GM19035 (cell line): ENCODE data around the gene CAPN12.

ENCODE experiments used
- ATAC-seq: cut with Tn5 transposase; IDR thresholded peaks from one replicate; pipeline ENCODE4 v1.9.1; 2021; ENCODE audit not compliant: unreplicated experiment

Gene CAPN12

DNA sequence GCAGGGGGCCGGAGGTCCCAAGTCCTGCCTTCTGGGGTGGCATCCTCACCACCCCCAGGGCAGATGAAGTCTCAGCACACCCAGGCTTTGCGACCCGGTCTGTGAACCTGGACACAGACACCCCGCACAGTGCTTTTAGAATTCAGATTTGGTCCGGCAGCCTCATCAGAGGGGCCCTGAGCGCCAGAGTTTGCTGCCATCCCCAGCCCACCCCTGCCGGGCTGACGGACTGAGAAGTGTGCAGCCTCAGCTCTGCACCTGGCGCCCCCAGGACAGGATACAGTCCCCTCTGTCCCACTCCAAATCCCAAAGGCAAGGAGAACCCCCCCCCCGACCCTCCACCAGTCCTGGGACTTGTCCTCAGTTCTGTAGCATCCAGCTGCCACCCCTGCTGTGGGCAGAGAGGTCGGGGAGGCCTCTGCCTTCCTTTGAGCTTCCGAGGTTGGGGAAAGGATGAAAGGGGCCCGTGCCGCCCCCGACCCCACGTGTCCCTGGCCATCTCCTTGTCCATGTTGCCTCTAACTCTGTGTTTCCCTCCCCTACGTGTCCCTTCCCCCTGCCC, 16.9 kb downstream of the CAPN12 start:
- ATAC-seq: no peak

DNA sequence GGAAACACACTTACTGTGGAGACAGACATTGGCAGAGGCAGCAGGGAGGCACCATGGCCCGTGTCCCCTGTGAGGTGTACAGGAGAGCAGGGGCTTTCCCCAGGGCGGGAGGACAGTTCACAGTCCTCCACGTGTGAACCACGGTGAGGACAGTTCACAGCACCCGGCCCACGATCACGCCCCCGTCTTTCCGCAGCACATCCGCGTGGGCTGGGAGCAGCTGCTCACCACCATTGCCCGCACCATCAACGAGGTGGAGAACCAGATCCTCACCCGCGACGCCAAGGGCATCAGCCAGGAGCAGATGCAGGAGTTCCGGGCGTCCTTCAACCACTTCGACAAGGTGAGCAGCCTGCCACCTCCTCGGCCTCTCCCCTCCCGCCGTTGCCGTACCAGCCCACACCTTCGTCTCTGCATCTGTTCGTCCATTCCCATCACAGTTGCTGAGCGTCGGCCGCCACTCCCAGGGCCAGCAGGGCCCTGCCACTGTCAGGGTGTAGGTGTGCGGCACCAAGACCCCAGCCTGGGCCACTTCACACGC, 17.4 kb downstream of the CAPN12 start:
- no peak for ATAC-seq

DNA sequence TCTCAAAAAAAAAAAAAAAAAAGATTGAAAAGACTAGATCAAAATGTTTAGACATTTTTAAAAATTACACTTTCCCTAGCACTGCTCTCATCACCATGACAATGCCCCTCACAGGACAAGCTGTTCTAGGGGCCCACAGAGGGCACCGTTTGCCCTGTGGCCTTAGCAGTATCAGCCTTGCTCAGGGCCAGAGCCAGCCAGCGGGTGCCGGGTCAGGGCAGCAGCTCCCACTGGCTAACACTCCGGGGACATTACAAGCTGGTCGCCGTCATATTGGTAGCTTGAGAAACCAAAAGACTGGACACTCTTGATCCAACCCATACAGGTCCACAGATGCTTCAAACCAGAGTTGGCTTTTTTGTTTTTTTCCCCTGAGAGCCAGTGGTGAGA, 18.0 kb downstream of the CAPN12 start:
- ATAC-seq: no peak

DNA sequence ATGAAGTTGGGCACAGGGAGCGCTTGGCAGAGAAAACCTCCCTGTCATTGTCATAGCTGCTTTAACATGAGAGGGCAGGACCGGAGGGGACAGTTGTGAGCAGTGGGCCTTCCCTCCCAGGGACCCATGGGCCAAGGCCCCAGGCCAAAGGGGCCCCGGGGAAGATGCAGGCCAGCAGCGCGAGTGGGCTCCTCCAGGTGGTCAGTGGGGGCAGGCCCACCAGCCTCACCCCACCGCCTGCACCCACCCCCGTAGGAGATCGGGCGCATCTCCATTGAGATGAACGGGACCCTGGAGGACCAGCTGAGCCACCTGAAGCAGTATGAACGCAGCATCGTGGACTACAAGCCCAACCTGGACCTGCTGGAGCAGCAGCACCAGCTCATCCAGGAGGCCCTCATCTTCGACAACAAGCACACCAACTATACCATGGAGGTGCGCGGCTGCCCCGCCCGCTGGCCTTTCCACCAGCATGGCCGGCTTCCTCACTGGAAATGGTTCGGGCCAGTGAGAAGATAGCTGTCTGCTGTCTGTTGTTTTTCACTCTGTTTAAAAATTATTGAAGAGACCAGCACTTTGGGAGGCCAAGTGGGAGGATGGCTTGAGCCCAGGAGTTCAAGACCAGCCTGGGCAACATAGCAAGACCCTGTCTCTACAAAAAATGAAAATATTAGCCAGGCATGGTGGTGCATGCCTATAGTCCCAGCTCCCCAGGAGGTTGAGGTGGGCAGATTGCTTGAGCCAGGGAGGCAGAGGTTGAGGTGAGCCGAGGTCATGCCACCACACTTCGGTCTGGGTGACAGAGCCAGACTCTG, 18.6 kb downstream of the CAPN12 start:
- no peak for ATAC-seq

DNA sequence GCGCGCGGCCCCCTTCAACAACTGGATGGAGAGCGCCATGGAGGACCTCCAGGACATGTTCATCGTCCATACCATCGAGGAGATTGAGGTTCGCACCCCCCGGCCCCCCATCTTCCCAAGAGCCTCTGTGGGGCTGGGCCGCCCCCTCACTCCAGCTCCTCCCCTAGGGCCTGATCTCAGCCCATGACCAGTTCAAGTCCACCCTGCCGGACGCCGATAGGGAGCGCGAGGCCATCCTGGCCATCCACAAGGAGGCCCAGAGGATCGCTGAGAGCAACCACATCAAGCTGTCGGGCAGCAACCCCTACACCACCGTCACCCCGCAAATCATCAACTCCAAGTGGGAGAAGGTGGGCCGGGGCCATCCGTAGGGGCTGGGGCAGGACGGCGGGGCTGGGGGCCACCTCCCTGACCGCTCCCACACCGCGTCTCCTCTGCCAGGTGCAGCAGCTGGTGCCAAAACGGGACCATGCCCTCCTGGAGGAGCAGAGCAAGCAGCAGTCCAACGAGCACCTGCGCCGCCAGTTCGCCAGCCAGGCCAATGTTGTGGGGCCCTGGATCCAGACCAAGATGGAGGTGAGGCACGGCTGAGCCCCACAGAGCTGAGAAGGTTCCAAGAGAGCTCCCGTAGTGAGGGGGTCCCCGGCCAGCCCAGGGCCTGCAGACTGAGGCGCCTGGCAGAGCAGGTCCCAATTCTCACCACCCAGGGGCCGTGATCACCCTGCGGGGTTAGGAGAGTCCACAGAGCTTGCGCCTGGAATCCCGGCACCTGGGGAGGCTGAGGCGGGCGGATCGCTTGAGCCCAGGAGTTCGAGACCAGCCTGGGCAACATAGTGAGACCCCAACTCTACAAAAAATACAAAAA, 20.1 kb downstream of the CAPN12 start:
- ATAC-seq: no peak

DNA sequence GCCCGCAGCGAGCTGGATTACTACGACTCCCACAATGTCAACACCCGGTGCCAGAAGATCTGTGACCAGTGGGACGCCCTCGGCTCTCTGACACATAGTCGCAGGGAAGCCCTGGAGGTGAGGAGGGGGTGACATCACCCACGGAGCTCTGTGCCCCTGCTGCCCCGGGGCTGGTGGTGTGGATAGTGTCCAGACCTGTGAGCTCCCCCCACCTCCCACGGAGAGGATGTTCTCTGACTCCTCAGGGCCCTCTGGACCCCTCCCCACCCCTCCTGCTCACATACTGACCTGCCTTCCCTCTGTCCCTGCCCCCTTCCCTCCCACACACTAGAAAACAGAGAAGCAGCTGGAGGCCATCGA, 20.7 kb downstream of the CAPN12 start:
- no peak for ATAC-seq

DNA sequence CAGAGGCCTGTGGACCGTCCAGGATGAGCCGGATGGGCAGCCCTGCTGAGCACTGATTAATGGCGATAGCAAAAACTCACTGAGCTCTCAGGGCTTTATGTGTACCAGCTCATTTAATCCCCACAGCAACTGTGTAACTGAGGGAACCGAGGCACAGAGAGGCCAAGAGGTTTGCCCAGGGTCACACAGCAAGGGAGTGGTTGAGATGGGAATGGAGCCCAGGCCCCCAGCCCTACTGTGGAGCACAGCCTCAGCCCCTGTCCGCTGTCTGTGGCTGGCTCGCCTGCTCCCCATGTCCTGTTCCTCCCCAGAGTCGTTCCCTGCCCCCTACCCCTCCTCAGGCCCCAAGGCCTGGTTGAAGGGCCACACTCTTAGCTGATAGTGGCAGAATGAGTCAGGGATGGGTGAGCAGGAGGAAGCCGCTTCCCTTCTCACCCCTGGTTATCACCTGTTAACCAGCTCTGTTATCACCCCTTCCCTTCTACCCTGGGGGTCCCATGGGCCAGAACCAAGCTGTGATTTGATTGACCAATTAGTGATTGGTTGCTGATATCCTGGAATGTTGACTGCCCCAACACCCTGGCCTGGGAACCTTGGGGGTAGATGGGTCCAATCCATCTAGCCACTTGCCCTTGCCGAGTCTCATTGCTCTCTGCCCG, 21.2 kb downstream of the CAPN12 start:
- ATAC-seq: no peak

DNA sequence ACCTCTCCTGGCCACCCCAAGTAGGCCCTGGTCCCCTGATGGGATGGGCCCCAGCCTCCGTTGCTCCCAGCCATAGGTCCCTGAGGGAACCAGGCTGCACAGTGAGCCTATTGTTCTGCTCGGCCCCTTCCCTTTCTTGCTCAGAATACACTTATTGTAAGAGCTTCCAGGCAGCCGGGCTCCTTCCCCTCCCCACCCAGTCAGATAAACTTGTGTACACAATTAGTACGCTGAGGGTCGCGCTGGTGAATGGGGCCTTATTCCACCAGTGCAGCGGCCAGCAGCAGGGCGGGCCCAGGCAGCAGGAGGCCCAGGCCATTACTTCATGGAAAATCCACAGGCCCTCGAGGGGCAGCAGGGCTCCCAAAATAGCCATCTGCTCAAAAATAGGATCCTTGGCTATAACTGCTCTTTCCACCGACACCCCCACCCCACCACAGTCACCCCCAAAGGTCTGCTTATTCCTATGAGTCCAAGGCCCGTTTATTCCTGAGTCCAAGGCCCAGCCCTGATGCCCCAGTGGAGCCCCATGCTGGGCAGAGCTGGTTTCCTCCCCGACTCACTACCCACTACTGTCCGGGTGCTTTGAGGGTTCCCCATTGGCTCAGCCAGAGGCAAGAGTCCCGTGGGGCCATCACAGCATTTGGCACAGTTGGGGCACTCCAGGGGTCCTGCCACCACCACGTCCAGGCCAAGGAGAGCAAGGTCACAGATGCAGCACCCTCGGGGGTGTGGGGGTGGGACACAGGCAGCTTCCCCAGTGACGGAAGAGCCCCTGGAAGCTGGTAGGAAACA, 22.1 kb downstream of the CAPN12 start:
- no peak for ATAC-seq

DNA sequence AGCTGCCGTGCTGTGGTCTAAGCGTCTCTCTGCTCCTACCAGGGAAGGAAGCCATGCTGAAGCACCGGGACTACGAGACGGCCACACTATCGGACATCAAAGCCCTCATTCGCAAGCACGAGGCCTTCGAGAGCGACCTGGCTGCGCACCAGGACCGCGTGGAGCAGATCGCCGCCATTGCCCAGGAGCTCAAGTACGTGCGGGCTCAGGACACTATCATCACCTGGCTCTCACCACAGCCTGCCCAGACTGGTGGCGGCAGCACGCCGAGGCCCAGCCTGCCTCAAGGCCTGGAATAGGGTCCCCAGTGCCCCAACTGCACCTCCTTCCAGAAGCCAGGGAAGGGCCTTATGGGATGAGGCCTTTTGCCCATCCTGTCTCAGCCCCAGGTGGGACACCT, 22.8 kb downstream of the CAPN12 start:
- no peak for ATAC-seq

DNA sequence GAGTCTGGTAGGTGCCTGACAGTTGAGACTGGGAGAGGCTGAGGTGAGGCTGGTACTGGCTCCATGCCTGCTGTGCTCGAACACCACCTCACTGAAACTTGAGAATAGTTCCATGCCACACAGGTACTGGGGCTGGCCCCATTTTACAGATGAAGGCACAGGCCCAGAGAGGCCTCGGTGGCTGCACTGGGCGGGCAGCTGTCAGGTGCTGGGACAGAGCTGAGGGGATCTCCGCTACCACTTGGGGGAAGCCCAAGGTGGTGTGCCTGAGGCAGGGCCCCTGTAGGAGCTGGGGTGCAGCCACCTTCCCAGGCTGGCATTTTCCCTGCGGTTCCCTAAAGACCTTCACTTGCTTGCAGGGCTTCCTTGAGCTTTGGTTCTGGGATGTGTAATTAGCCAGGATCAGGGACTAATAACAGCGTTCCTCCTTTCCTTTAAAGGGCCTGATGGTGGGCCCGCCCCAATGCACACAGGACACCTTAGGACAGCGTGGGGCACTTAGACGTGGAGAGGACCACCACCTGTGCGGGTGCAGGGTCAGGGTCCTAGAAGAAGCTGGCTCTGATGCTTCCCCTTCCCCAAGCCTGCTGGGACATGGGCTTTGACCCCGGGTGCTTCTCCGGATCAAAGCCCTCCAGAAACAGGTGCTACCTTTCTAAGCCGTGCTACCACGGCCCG, 23.6 kb downstream of the CAPN12 start:
- ATAC-seq: no peak

DNA sequence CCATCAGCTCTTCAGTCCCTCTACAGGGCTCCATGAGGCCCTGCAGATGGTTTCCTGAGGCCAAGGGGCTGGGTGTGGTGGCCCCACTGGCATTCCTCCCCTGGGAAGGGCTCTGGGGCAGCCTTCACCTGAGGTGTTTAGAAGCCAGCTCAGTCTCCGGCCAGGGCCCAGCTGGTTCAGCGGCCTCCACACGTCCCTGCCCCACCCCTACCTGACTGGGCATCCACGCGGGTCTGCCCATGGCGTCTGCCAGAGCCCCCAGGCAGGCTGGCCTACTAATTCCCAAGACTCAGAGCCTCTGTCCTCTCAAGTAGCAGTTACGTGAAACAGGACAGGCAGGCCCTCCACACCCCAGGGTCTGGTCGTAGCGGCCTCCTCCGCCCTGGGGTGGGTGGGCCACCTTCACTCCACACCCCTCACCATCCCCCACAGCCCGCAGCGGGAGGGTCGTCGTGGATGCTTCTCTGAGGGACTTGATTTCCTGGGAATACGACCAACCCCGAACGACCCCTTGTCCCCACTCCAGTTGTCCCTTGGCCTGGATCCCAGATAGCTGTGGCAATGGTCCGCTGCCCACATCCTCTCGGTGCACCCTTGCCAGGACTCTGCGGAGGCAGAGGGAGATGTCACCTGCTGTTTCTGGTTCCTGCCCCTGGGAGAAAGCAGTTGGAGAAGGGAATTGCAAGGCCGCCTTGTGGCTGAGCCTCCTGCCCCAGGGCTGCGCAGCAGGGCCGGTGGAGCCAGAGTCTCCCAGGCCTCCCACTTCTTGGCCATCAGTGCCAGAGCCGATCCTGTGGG, 24.3 kb downstream of the CAPN12 start:
- ATAC-seq: no peak

DNA sequence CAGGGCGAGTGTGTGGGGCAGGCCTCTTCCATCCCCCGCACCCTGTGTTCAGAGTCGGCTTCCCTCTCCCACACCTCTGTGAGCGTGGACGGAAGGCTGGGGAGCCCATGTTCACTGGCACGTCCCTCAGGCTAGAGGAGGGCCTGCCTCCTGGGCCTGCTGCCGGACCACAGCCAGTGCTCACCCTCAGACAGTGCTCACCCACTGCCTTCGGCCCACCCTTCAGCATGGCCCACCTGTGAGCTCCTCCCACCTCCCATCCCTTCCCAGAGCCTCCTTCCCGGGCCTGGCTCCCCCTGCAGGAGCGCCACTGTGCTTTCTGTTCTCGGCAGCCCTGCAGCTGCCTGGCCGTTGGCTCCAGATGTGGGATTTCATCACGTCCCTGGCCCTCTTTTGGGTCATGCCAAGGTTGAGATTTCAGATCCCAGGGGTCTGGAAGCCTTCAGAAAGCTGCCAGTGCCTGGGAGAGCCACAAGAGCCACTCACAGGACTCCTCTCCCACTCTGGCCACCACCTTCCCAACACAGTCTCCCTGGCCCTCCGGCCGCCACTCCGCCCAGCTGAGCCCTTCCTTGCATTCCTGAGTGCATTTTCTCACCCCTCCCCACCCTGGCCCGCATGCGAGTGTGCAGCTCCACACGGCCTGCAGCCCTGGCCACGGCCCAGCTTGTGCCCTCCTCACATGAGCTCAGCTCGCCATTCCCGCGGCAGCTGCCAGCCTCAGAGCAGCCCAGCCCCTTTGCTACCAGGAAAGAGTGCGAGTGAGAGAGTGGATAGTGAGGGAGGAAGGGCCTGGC, 25.3 kb downstream of the CAPN12 start:
- ATAC-seq: no peak

DNA sequence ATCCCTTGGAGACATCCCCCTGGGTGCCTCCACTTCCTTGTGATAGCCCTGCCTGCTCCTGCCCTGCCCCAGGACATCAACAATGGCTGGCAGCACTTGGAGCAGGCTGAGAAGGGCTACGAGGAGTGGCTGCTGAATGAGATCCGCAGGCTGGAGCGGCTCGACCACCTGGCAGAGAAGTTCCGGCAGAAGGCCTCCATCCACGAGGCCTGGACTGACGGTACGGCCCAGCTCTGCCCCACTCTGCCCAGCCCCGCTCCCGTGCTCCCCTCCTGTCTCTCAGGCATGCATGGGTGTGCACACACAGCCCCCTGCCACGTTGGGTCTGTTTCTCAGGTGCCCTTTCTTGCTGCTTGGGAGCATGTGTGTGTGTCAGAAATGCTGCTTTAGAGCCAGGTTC, 26.4 kb downstream of the CAPN12 start:
- ATAC-seq: no peak

DNA sequence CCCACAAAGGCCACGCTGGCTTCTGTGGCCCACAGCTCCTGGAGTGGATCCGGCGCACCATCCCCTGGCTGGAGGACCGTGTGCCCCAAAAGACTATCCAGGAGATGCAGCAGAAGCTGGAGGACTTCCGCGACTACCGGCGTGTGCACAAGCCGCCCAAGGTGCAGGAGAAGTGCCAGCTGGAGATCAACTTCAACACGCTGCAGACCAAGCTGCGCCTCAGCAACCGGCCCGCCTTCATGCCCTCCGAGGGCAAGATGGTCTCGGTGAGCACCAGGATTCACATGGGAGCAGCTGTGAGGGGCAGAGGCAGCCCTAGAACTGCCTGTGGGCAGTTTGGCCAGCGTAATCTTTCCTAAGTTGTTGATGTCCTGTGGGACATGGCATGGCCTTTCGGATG, 27.2 kb downstream of the CAPN12 start:
- no peak for ATAC-seq

DNA sequence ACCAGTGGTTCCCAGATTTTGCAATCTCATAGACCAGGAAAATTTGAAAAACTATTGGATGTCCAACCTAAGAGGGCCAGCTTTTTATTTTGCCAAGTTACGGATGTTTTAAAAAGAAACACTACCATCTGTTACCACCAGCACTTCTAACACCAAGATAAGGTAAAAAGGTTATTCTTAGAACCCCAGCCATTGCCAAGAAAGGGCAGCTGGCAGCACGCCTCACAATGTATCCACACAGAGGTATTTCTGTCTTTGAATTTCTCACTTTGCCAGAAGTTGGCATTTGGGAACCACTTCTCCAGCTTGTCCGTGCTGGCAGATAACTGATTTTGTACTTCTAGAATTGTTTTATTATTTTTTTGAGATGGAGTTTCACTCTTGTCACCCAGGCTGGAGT, 28.7 kb downstream of the CAPN12 start:
- ATAC-seq: no peak

DNA sequence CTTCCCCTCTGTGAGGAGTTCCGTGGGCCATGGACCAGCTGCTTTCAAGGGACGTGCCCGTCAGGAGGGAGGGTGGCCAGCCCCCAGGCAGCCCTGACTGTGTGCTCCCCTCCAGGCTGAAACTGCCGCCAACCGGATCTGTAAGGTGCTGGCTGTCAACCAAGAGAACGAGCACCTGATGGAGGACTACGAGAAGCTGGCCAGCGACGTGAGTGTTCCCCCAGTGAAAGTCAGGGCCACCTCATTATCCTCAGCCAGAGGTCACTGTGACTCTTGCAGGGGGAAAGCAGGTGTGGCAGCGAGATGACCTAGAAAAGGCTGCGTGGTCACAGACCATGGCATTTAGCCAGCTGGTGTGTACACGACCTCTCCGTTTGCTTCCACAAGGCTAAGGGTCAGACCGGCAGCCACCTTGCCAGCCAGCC, 29.9 kb downstream of the CAPN12 start:
- ATAC-seq: no peak

DNA sequence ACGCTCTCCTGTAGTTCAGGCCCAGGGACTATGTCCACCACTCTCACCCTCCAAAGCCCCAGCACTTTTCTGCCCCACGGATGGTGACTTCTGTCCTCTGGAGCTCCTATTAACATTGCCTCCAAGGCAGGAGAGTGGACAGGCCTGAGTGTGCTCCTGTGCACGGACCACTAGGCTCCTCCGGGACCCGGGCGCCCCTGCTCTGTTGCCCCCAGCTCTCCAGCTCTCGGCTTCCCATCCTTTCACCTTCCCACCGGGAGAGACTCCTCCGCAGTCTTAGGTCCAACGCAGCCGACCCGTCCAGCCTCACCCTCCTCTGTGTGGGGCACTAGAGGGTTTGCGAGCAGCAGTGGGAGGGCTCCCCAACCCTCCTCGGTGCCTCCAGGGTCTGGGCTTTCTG, 30.4 kb downstream of the CAPN12 start:
- ATAC-seq: no peak

DNA sequence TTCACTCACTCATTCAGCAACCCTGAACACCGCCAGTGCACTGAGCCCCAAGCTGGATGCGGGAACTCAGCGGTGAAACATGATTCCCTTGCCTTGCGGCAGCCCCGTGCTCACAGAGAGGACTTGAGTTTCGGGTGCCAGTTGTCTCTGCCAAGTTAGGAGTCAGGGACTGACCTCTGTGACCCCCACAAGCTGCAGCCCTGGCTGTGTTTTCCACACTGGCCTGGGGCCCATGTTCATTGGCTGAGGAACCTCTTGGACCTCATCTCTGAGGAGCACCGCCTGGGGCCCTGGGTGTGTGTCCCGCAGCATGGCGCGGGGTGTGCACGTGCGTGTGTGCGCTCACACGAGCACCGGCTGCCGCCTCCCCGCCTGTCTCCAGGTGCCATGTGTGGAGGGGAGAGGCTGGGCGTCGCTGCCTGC, 31.0 kb downstream of the CAPN12 start:
- no peak for ATAC-seq
